ENCODE data around the gene PHLDB1.

The PHLDB1 gene

GRCh38 chr11:118659953-118660680 lies 52.7 kb downstream of the PHLDB1 start:
- Histone ChIP-seq H3K4me3 (ENCODE audit: low read length) (no peak overlapping the region), H3K9me3 (ENCODE audit: control insufficient read depth, low read length) (no peaks in the 10 kb centered on the region), H3K36me3 (ENCODE audit: control insufficient read depth, insufficient read depth, low read length) (peaks cover 5% of the 10 kb centered on the region), H3K27me3 (ENCODE audit: control insufficient read depth, insufficient read depth, low read length) (no peaks in the 10 kb centered on the region), H3K4me1 (ENCODE audit: control insufficient read depth, insufficient read depth, low read length) (peaks cover 17% of the 10 kb centered on the region), H3K9ac (ENCODE audit: low read length) (peak overlapping the region; percentile 17)

- no peak overlapping the region for H3K9ac ChIP-seq (ENCODE audit: low read length)
- H3K4me3 ChIP-seq (ENCODE audit: low read length) = no peak overlapping the region
- H3K36me3 ChIP-seq (ENCODE audit: control insufficient read depth, insufficient read depth, low read length) = no peaks in the 10 kb centered on the region
- peaks cover 17% of the 10 kb centered on the region for H3K4me1 ChIP-seq (ENCODE audit: control insufficient read depth, insufficient read depth, low read length)
- no peaks in the 10 kb centered on the region for H3K27me3 ChIP-seq (ENCODE audit: control insufficient read depth, insufficient read depth, low read length)
- no peaks in the 10 kb centered on the region for H3K9me3 ChIP-seq (ENCODE audit: control insufficient read depth, low read length)
Measured at GRCh38 chr11:118660681-118661424, 53.4 kb downstream of the PHLDB1 start.

- no peaks in the 10 kb centered on the region for H3K36me3 ChIP-seq (ENCODE audit: control insufficient read depth, insufficient read depth, low read length)
- peaks cover 17% of the 10 kb centered on the region for H3K4me1 ChIP-seq (ENCODE audit: control insufficient read depth, insufficient read depth, low read length)
- H3K27me3 ChIP-seq (ENCODE audit: control insufficient read depth, insufficient read depth, low read length) = no peaks in the 10 kb centered on the region
- no peak overlapping the region for H3K4me3 ChIP-seq (ENCODE audit: low read length)
- no peaks in the 10 kb centered on the region for H3K9me3 ChIP-seq (ENCODE audit: control insufficient read depth, low read length)
- no peak overlapping the region for H3K9ac ChIP-seq (ENCODE audit: low read length)
Measured at GRCh38 chr11:118661425-118662301, 54.2 kb downstream of the PHLDB1 start.

GRCh38 chr11:118662401-118663271 lies 55.2 kb downstream of the PHLDB1 start:
- H3K4me1 ChIP-seq (ENCODE audit: control insufficient read depth, insufficient read depth, low read length) = peaks cover 17% of the 10 kb centered on the region
- no peaks in the 10 kb centered on the region for H3K9me3 ChIP-seq (ENCODE audit: control insufficient read depth, low read length)
- no peak overlapping the region for H3K9ac ChIP-seq (ENCODE audit: low read length)
- H3K4me3 ChIP-seq (ENCODE audit: low read length) = no peak overlapping the region
- H3K36me3 ChIP-seq (ENCODE audit: control insufficient read depth, insufficient read depth, low read length) = no peaks in the 10 kb centered on the region
- H3K27me3 ChIP-seq (ENCODE audit: control insufficient read depth, insufficient read depth, low read length) = no peaks in the 10 kb centered on the region

- H3K4me3 ChIP-seq (ENCODE audit: low read length) = no peak overlapping the region
- H3K9me3 ChIP-seq (ENCODE audit: control insufficient read depth, low read length) = no peaks in the 10 kb centered on the region
- H3K9ac ChIP-seq (ENCODE audit: low read length) = no peak overlapping the region
- H3K27me3 ChIP-seq (ENCODE audit: control insufficient read depth, insufficient read depth, low read length) = no peaks in the 10 kb centered on the region
- H3K4me1 ChIP-seq (ENCODE audit: control insufficient read depth, insufficient read depth, low read length) = peaks cover 17% of the 10 kb centered on the region
- H3K36me3 ChIP-seq (ENCODE audit: control insufficient read depth, insufficient read depth, low read length) = no peaks in the 10 kb centered on the region
Measured at GRCh38 chr11:118663381-118663780, 56.0 kb downstream of the PHLDB1 start.

- no peaks in the 10 kb centered on the region for H3K36me3 ChIP-seq (ENCODE audit: control insufficient read depth, insufficient read depth, low read length)
- no peak overlapping the region for H3K9ac ChIP-seq (ENCODE audit: low read length)
- H3K27me3 ChIP-seq (ENCODE audit: control insufficient read depth, insufficient read depth, low read length) = no peaks in the 10 kb centered on the region
- no peaks in the 10 kb centered on the region for H3K9me3 ChIP-seq (ENCODE audit: control insufficient read depth, low read length)
- no peak overlapping the region for H3K4me3 ChIP-seq (ENCODE audit: low read length)
- peaks cover 15% of the 10 kb centered on the region for H3K4me1 ChIP-seq (ENCODE audit: control insufficient read depth, insufficient read depth, low read length)
Measured at GRCh38 chr11:118663902-118664301, 56.5 kb downstream of the PHLDB1 start.

GRCh38 chr11:118666371-118666770 lies 59.0 kb downstream of the PHLDB1 start:
- Histone ChIP-seq H3K27me3 (ENCODE audit: control insufficient read depth, insufficient read depth, low read length) (no peaks in the 10 kb centered on the region), H3K4me3 (ENCODE audit: low read length) (no peak overlapping the region), H3K9ac (ENCODE audit: low read length) (no peak overlapping the region), H3K36me3 (ENCODE audit: control insufficient read depth, insufficient read depth, low read length) (no peaks in the 10 kb centered on the region), H3K9me3 (ENCODE audit: control insufficient read depth, low read length) (no peaks in the 10 kb centered on the region), H3K4me1 (ENCODE audit: control insufficient read depth, insufficient read depth, low read length) (no peaks in the 10 kb centered on the region)

GRCh38 chr11:118670063-118670462 lies 62.6 kb downstream of the PHLDB1 start:
- no peaks in the 10 kb centered on the region for H3K27me3 ChIP-seq (ENCODE audit: control insufficient read depth, insufficient read depth, low read length)
- H3K9ac ChIP-seq (ENCODE audit: low read length) = no peak overlapping the region
- H3K4me1 ChIP-seq (ENCODE audit: control insufficient read depth, insufficient read depth, low read length) = no peaks in the 10 kb centered on the region
- no peaks in the 10 kb centered on the region for H3K36me3 ChIP-seq (ENCODE audit: control insufficient read depth, insufficient read depth, low read length)
- no peaks in the 10 kb centered on the region for H3K9me3 ChIP-seq (ENCODE audit: control insufficient read depth, low read length)
- no peak overlapping the region for H3K4me3 ChIP-seq (ENCODE audit: low read length)

- Histone ChIP-seq H3K27me3 (ENCODE audit: control insufficient read depth, insufficient read depth, low read length) (no peaks in the 10 kb centered on the region), H3K4me1 (ENCODE audit: control insufficient read depth, insufficient read depth, low read length) (no peaks in the 10 kb centered on the region), H3K9me3 (ENCODE audit: control insufficient read depth, low read length) (no peaks in the 10 kb centered on the region), H3K4me3 (ENCODE audit: low read length) (no peak overlapping the region), H3K9ac (ENCODE audit: low read length) (no peak overlapping the region), H3K36me3 (ENCODE audit: control insufficient read depth, insufficient read depth, low read length) (no peaks in the 10 kb centered on the region)
Measured at GRCh38 chr11:118671254-118671653, 63.8 kb downstream of the PHLDB1 start.

GRCh38 chr11:118672846-118673245 lies 65.4 kb downstream of the PHLDB1 start:
- Histone ChIP-seq H3K36me3 (ENCODE audit: control insufficient read depth, insufficient read depth, low read length) (no peaks in the 10 kb centered on the region), H3K4me3 (ENCODE audit: low read length) (no peak overlapping the region), H3K9me3 (ENCODE audit: control insufficient read depth, low read length) (no peaks in the 10 kb centered on the region), H3K9ac (ENCODE audit: low read length) (no peak overlapping the region), H3K4me1 (ENCODE audit: control insufficient read depth, insufficient read depth, low read length) (no peaks in the 10 kb centered on the region), H3K27me3 (ENCODE audit: control insufficient read depth, insufficient read depth, low read length) (no peaks in the 10 kb centered on the region)

GRCh38 chr11:118673361-118674081 lies 66.1 kb downstream of the PHLDB1 start:
- Histone ChIP-seq H3K4me1 (ENCODE audit: control insufficient read depth, insufficient read depth, low read length) (no peaks in the 10 kb centered on the region), H3K36me3 (ENCODE audit: control insufficient read depth, insufficient read depth, low read length) (no peaks in the 10 kb centered on the region), H3K9me3 (ENCODE audit: control insufficient read depth, low read length) (no peaks in the 10 kb centered on the region), H3K27me3 (ENCODE audit: control insufficient read depth, insufficient read depth, low read length) (no peaks in the 10 kb centered on the region), H3K4me3 (ENCODE audit: low read length) (no peak overlapping the region), H3K9ac (ENCODE audit: low read length) (no peak overlapping the region)
